ENCODE data around the gene CD28. TPM values are rescaled to one million over a fixed set of nuclear protein-coding genes. Genes with fewer than 3 reads are reported as not detected.

Gene CD28
- total RNA-seq, 2 donors from 2014 or later: 3.5 to 4.3 TPM

GRCh38 chr2:203711399-203711798 lies 5.0 kb downstream of the CD28 start:
- no peak overlapping the region for H3K27ac ChIP-seq
- H3K4me1 ChIP-seq (ENCODE audit: control insufficient read depth in 1 of 2, low read depth in 2 of 2): peaks cover 0 to 8% of the 10 kb centered on the region in 2 donors
- no peak for DNase-seq (ENCODE audit: low spot score)

GRCh38 chr2:203713381-203713780 lies 6.9 kb downstream of the CD28 start:
- Histone ChIP-seq H3K36me3 (no peaks in the 10 kb centered on the region), H3K4me1 (ENCODE audit: control insufficient read depth in 1 of 2, low read depth in 2 of 2) (peaks cover under 1 to 8% of the 10 kb centered on the region in 2 donors), H3K27ac (no peak overlapping the region), H3K4me3 (no peak overlapping the region), H3K27me3 (replicated peaks; ENCODE audit: insufficient read depth) (no peaks in the 10 kb centered on the region), H3K9me3 (no peaks in the 10 kb centered on the region)
- no peak for ATAC-seq (ENCODE audit: insufficient number of reproducible peaks, low FRiP score, low read depth)
- TF ChIP-seq CTCF (IDR thresholded peaks at IDR 0.05): no peak
- DNase-seq (ENCODE audit: low spot score): no peak

More at GRCh38 chr2:203711399-203711798, 5.0 kb downstream of the CD28 start:
- TF ChIP-seq CTCF (IDR thresholded peaks at IDR 0.05): no peak
- ATAC-seq (ENCODE audit: insufficient number of reproducible peaks, low FRiP score, low read depth): no peak
- no peaks in the 10 kb centered on the region for H3K36me3 ChIP-seq
- H3K4me3 ChIP-seq: no peak overlapping the region
- H3K9me3 ChIP-seq: no peaks in the 10 kb centered on the region
- H3K27me3 ChIP-seq (replicated peaks; ENCODE audit: insufficient read depth): no peaks in the 10 kb centered on the region

- no peaks in the 10 kb centered on the region for H3K36me3 ChIP-seq
- no peak overlapping the region for H3K4me3 ChIP-seq
- peaks cover 2 to 8% of the 10 kb centered on the region in 2 donors for H3K4me1 ChIP-seq (ENCODE audit: control insufficient read depth in 1 of 2, low read depth in 2 of 2)
- no peak for DNase-seq (ENCODE audit: low spot score)
- H3K27ac ChIP-seq: no peak overlapping the region
- ATAC-seq (ENCODE audit: insufficient number of reproducible peaks, low FRiP score, low read depth): no peak
- no peak for TF ChIP-seq CTCF (IDR thresholded peaks at IDR 0.05)
- no peaks in the 10 kb centered on the region for H3K27me3 ChIP-seq (replicated peaks; ENCODE audit: insufficient read depth)
- no peaks in the 10 kb centered on the region for H3K9me3 ChIP-seq
These were observed 7.7 kb downstream of the CD28 start for GRCh38 chr2:203714112-203714511.

GRCh38 chr2:203715744-203716143 lies 9.3 kb downstream of the CD28 start:
- ATAC-seq (ENCODE audit: insufficient number of reproducible peaks, low FRiP score, low read depth) (no peak), DNase-seq (ENCODE audit: low spot score) (no peak)
- no peaks in the 10 kb centered on the region for H3K27me3 ChIP-seq (replicated peaks; ENCODE audit: insufficient read depth)
- no peak overlapping the region for H3K4me3 ChIP-seq
- TF ChIP-seq CTCF (IDR thresholded peaks at IDR 0.05): no peak
- H3K4me1 ChIP-seq (ENCODE audit: control insufficient read depth in 1 of 2, low read depth in 2 of 2): peaks cover 2 to 8% of the 10 kb centered on the region in 2 donors
- no peaks in the 10 kb centered on the region for H3K36me3 ChIP-seq
- no peak overlapping the region for H3K27ac ChIP-seq
- H3K9me3 ChIP-seq: no peaks in the 10 kb centered on the region

GRCh38 chr2:203718087-203718486 lies 11.6 kb downstream of the CD28 start:
- Histone ChIP-seq H3K27ac (no peak overlapping the region), H3K4me1 (ENCODE audit: control insufficient read depth in 1 of 2, low read depth in 2 of 2) (peaks cover 2 to 8% of the 10 kb centered on the region in 2 donors), H3K27me3 (replicated peaks; ENCODE audit: insufficient read depth) (no peaks in the 10 kb centered on the region), H3K4me3 (no peak overlapping the region), H3K36me3 (no peaks in the 10 kb centered on the region), H3K9me3 (no peaks in the 10 kb centered on the region)
- no peak for TF ChIP-seq CTCF (IDR thresholded peaks at IDR 0.05)
- ATAC-seq (ENCODE audit: insufficient number of reproducible peaks, low FRiP score, low read depth) (no peak), DNase-seq (ENCODE audit: low spot score) (no peak)

Data from thoracic aorta (tissue), 2 donors.